ENCODE results near the gene PRKD2.

- no peak for TF ChIP-seq POLR2A (IDR thresholded peaks at IDR 0.05; ENCODE audit: low read depth, low read length)
- TF ChIP-seq POLR2AphosphoS5 (IDR thresholded peaks at IDR 0.05; ENCODE audit: low read depth, low read length), result no peak
- TF ChIP-seq TAF1 (IDR thresholded peaks at IDR 0.05; ENCODE audit: low read depth, low read length), result no peak
These were observed 80.8 kb downstream of the PRKD2 start, which contains the start of gene GNG8 for GRCh38 chr19:46635920-46636761.

All from GM12891 (cell line).